Colonic mucosa (tissue), 4 donors: ENCODE data around the gene MTUS2. TPM values are rescaled to one million over a fixed set of nuclear protein-coding genes. Genes with fewer than 3 reads are reported as not detected.

ENCODE experiments used
- DNase-seq: peaks from one replicate; pipeline ENCODE4 v3.0.0-alpha.2; 2020
- H3K27ac ChIP-seq: fragments of 200-600 bp; one replicate; pipeline ENCODE4 v1.8.0; 2021
- H3K27me3 ChIP-seq: fragments of 200-600 bp; one replicate; pipeline ENCODE4 v1.8.0; 2021
- H3K36me3 ChIP-seq: fragments of 200-600 bp; one replicate; pipeline ENCODE4 v1.8.0; 2021
- H3K4me1 ChIP-seq: fragments of 200-600 bp; one replicate; pipeline ENCODE4 v1.8.0; 2021; ENCODE audit warnings: mild to moderate bottlenecking
- H3K4me3 ChIP-seq: fragments of 200-600 bp; one replicate; pipeline ENCODE4 v1.8.0; 2021
- H3K9ac ChIP-seq, 2 donors: one replicate each; pipeline ENCODE4 v1.7.0; 2013; ENCODE audit warnings: control low read depth in 2 of 2, low read depth in 2 of 2, low read length in 2 of 2
- H3K9me3 ChIP-seq: fragments of 200-600 bp; one replicate; pipeline ENCODE4 v1.8.0; 2021
- CTCF ChIP-seq: fragments of 200-600 bp; IDR thresholded peaks from one replicate; pipeline ENCODE4 v1.8.0; 2022; ENCODE audit warnings: antibody characterized with exemption, mild to moderate bottlenecking
- intact Hi-C: fragments of 100-400 bp; cut with DNase I; formaldehyde crosslinking; loops from one replicate; pipeline ENCODE4 v1.14.1; 2022
- total RNA-seq, 2 donors: library from RNA; stranded (reverse); fragmentation: NEBNext Ultra II Directional in 1 of 2; extraction: Animal tissue kit (Norgen Biotek cat#: 25700) in 1 of 2; gene quantifications; one replicate each; pipeline ENCODE4 v1.2.1, GENCODE V29; 2021
- donor health status: healthy.
- donor health status: DM: no; HTN: no; CAD: no.
- donor health status: DM: no; HTN: no; CAD: no.

Gene MTUS2
- total RNA-seq, 2 donors from 2014 or later = 0.11 to 0.40 TPM

- Histone ChIP-seq H3K27ac (no peak overlapping the region), H3K27me3 (no peaks in the 10 kb centered on the region), H3K9ac (no peak overlapping the region), H3K36me3 (no peaks in the 10 kb centered on the region), H3K4me1 (no peaks in the 10 kb centered on the region), H3K4me3 (no peak overlapping the region), H3K9me3 (no peaks in the 10 kb centered on the region)
- DNase-seq = no peak
- intact Hi-C loops = no loop called here
- no peak for TF ChIP-seq CTCF
Measured at GRCh38 chr13:29101905-29102304, 281.8 kb downstream of the MTUS2 start.

- Histone ChIP-seq H3K27me3 (no peaks in the 10 kb centered on the region), H3K36me3 (no peaks in the 10 kb centered on the region), H3K9ac (no peak overlapping the region), H3K4me3 (no peak overlapping the region), H3K4me1 (no peaks in the 10 kb centered on the region), H3K9me3 (no peaks in the 10 kb centered on the region), H3K27ac (no peak overlapping the region)
- TF ChIP-seq CTCF = no peak
- DNase-seq = no peak
- intact Hi-C loops = no loop called here
Measured at GRCh38 chr13:29103065-29103800, 283.1 kb downstream of the MTUS2 start.

- no peaks in the 10 kb centered on the region for H3K4me1 ChIP-seq
- H3K27me3 ChIP-seq = no peaks in the 10 kb centered on the region
- no peak for TF ChIP-seq CTCF
- H3K27ac ChIP-seq = no peak overlapping the region
- no peak overlapping the region for H3K9ac ChIP-seq
- H3K9me3 ChIP-seq = no peaks in the 10 kb centered on the region
- no peak for DNase-seq
- intact Hi-C loops = no loop called here
- no peak overlapping the region for H3K4me3 ChIP-seq
- no peaks in the 10 kb centered on the region for H3K36me3 ChIP-seq
Measured at GRCh38 chr13:29104461-29104860, 284.3 kb downstream of the MTUS2 start.

- DNase-seq = no peak
- intact Hi-C loops = no loop called here
Measured at GRCh38 chr13:29105779-29106178, 285.6 kb downstream of the MTUS2 start.

GRCh38 chr13:29106651-29107050 lies 286.5 kb downstream of the MTUS2 start:
- no peaks in the 10 kb centered on the region for H3K27me3 ChIP-seq
- H3K4me3 ChIP-seq = no peak overlapping the region
- no peaks in the 10 kb centered on the region for H3K36me3 ChIP-seq
- H3K9ac ChIP-seq = no peak overlapping the region
- no peaks in the 10 kb centered on the region for H3K4me1 ChIP-seq
- no peak for TF ChIP-seq CTCF
- intact Hi-C loops = no loop called here
- H3K27ac ChIP-seq = no peak overlapping the region
- DNase-seq = no peak
- no peaks in the 10 kb centered on the region for H3K9me3 ChIP-seq

More at GRCh38 chr13:29105779-29106178, 285.6 kb downstream of the MTUS2 start:
- Histone ChIP-seq H3K27ac (no peak overlapping the region), H3K9me3 (no peaks in the 10 kb centered on the region), H3K4me3 (no peak overlapping the region), H3K4me1 (no peaks in the 10 kb centered on the region), H3K9ac (no peak overlapping the region), H3K36me3 (no peaks in the 10 kb centered on the region), H3K27me3 (no peaks in the 10 kb centered on the region)
- TF ChIP-seq CTCF = no peak
